ENCODE results near the gene OR2A5.

Gene OR2A5

GRCh38 chr7:144028547-144028946 lies 20.2 kb upstream of the OR2A5 start:
- Histone ChIP-seq H3K4me2 (ENCODE audit: low read depth, low read length, poor library complexity, severe bottlenecking) (no peak overlapping the region), H4K20me1 (ENCODE audit: insufficient read depth, low read length, poor library complexity, severe bottlenecking) (no peaks in the 10 kb centered on the region), H3K9me3 (ENCODE audit: insufficient read depth, low read depth, low read length) (no peaks in the 10 kb centered on the region), H3K9ac (ENCODE audit: low read depth, low read length, poor library complexity, severe bottlenecking) (no peak overlapping the region), H3K4me1 (ENCODE audit: insufficient read depth, low read length, poor library complexity, severe bottlenecking) (peaks cover 12% of the 10 kb centered on the region), H2AFZ (ENCODE audit: low read length) (no peak overlapping the region), H3K27me3 (ENCODE audit: insufficient read depth, low read length, poor library complexity, severe bottlenecking) (no peaks in the 10 kb centered on the region), H3K36me3 (ENCODE audit: insufficient read depth, low read length) (no peaks in the 10 kb centered on the region), H3K9me2 (replicated peaks; ENCODE audit: low read depth, low read length) (no peaks in the 10 kb centered on the region), H3F3A (ENCODE audit: low read depth) (no peaks in the 10 kb centered on the region), H3K4me3 (ENCODE audit: low read length, poor library complexity, severe bottlenecking) (no peak overlapping the region), H3K79me2 (ENCODE audit: insufficient read depth, low read length) (no peaks in the 10 kb centered on the region)
- TF ChIP-seq CTCF (conservative IDR thresholded peaks at IDR 0.05; ENCODE audit: low read length) (no peak), EZH2phosphoT487 (IDR thresholded peaks at IDR 0.05; ENCODE audit: borderline replicate concordance) (no peak)

GRCh38 chr7:144032516-144032915 lies 16.2 kb upstream of the OR2A5 start:
- no peaks in the 10 kb centered on the region for H3K27me3 ChIP-seq (ENCODE audit: insufficient read depth, low read length, poor library complexity, severe bottlenecking)
- H2AFZ ChIP-seq (ENCODE audit: low read length): peak overlapping the region; percentile 10; the same call in 1 of the 2 replicates
- no peak for TF ChIP-seq CTCF (conservative IDR thresholded peaks at IDR 0.05; ENCODE audit: low read length)
- no peak for TF ChIP-seq EZH2phosphoT487 (IDR thresholded peaks at IDR 0.05; ENCODE audit: borderline replicate concordance)

GRCh38 chr7:144032985-144033709 lies 15.6 kb upstream of the OR2A5 start:
- Histone ChIP-seq H2AFZ (ENCODE audit: low read length) (peak overlapping the region; percentile 10; the same call in 1 of the 2 replicates), H4K20me1 (ENCODE audit: insufficient read depth, low read length, poor library complexity, severe bottlenecking) (no peaks in the 10 kb centered on the region), H3K9me3 (ENCODE audit: insufficient read depth, low read depth, low read length) (no peaks in the 10 kb centered on the region), H3K9me2 (replicated peaks; ENCODE audit: low read depth, low read length) (no peaks in the 10 kb centered on the region), H3K36me3 (ENCODE audit: insufficient read depth, low read length) (no peaks in the 10 kb centered on the region), H3K79me2 (ENCODE audit: insufficient read depth, low read length) (no peaks in the 10 kb centered on the region), H3K9ac (ENCODE audit: low read depth, low read length, poor library complexity, severe bottlenecking) (no peak overlapping the region), H3K4me2 (ENCODE audit: low read depth, low read length, poor library complexity, severe bottlenecking) (peak overlapping the region; percentile 41), H3F3A (ENCODE audit: low read depth) (no peaks in the 10 kb centered on the region), H3K4me1 (ENCODE audit: insufficient read depth, low read length, poor library complexity, severe bottlenecking) (peaks cover 13% of the 10 kb centered on the region), H3K4me3 (ENCODE audit: low read length, poor library complexity, severe bottlenecking) (peak overlapping the region; percentile 5), H3K27me3 (ENCODE audit: insufficient read depth, low read length, poor library complexity, severe bottlenecking) (no peaks in the 10 kb centered on the region)
- no peak for TF ChIP-seq CTCF (conservative IDR thresholded peaks at IDR 0.05; ENCODE audit: low read length)
- no peak for TF ChIP-seq EZH2phosphoT487 (IDR thresholded peaks at IDR 0.05; ENCODE audit: borderline replicate concordance)

More at GRCh38 chr7:144032516-144032915, 16.2 kb upstream of the OR2A5 start:
- Histone ChIP-seq H4K20me1 (ENCODE audit: insufficient read depth, low read length, poor library complexity, severe bottlenecking) (no peaks in the 10 kb centered on the region), H3F3A (ENCODE audit: low read depth) (no peaks in the 10 kb centered on the region), H3K36me3 (ENCODE audit: insufficient read depth, low read length) (no peaks in the 10 kb centered on the region), H3K9me3 (ENCODE audit: insufficient read depth, low read depth, low read length) (no peaks in the 10 kb centered on the region), H3K9ac (ENCODE audit: low read depth, low read length, poor library complexity, severe bottlenecking) (no peak overlapping the region), H3K9me2 (replicated peaks; ENCODE audit: low read depth, low read length) (no peaks in the 10 kb centered on the region), H3K4me2 (ENCODE audit: low read depth, low read length, poor library complexity, severe bottlenecking) (peak overlapping the region; percentile 41), H3K79me2 (ENCODE audit: insufficient read depth, low read length) (no peaks in the 10 kb centered on the region), H3K4me3 (ENCODE audit: low read length, poor library complexity, severe bottlenecking) (peak overlapping the region; percentile 5), H3K4me1 (ENCODE audit: insufficient read depth, low read length, poor library complexity, severe bottlenecking) (peaks cover 13% of the 10 kb centered on the region)

Measured in Loucy (cell line).